ENCODE data around the gene LAMA4. TPM values are rescaled to one million over a fixed set of nuclear protein-coding genes. Genes with fewer than 3 reads are reported as not detected.
A peak's percentile ranks its signal among the peaks of the same experiment; 100 is the strongest.

The LAMA4 gene
- total RNA-seq, 1 experiment from 2014 or later, result 58.3 TPM

DNA sequence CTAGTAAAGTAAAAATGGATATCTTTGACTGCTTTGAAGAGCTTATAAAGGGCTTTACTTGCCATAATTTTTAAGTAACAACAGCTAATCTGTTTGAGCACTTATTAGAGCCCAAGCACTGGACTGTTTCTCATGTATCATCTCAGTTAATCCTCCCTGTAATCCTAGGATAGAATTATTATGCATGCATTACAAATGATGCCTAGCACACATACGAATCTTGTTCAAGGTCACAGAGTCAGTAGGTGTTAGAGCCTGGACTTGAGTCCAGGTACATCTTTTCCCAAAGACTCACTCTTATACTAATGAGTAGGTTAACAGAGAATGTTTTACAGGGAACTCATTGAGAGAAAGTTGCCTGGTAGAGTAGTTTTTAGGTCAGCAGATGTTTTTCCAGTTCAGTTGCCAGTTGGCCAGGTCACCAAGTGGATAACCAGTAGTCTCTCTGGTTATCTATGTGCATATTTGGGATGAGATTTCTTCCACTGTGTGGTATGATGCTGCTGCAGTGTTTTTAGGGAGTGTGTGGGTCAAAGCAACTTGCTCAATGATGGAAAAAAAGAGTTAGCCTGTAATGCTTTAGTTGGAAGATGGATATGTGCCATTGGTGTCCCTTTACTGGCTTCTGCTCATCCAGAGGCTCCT, 32.3 kb upstream of the LAMA4 start:
- intact Hi-C loops (cut with micrococcal nuclease; ENCODE audit: unreplicated experiment), result no loop called here
- H3K9me3 ChIP-seq (ENCODE audit: insufficient read depth, low read depth), result peaks cover 11% of the 10 kb centered on the region; the same call in 1 of the 2 replicates
- ChIA-PET POLR2A (ENCODE audit: unreplicated experiment) (no interaction called here), CTCF (no interaction called here)
- H3K27ac ChIP-seq, result no peak overlapping the region
- H3K79me2 ChIP-seq (ENCODE audit: low read depth), result no peaks in the 10 kb centered on the region
- H3K4me1 ChIP-seq (replicated peaks; ENCODE audit: insufficient read depth), result peaks cover 38% of the 10 kb centered on the region
- no peaks in the 10 kb centered on the region for H3K27me3 ChIP-seq (ENCODE audit: insufficient read depth, low read depth)
- no peak overlapping the region for H2AFZ ChIP-seq
- H3K9me2 ChIP-seq (ENCODE audit: insufficient read depth), result no peaks in the 10 kb centered on the region
- H4K20me1 ChIP-seq (ENCODE audit: insufficient read depth), result no peaks in the 10 kb centered on the region
- no TSS peak for BruUV-seq (replicated peaks)
- no peak for TF ChIP-seq EZH2 (IDR thresholded peaks at IDR 0.05; ENCODE audit: low read depth)
- TF ChIP-seq, protein P1, sequence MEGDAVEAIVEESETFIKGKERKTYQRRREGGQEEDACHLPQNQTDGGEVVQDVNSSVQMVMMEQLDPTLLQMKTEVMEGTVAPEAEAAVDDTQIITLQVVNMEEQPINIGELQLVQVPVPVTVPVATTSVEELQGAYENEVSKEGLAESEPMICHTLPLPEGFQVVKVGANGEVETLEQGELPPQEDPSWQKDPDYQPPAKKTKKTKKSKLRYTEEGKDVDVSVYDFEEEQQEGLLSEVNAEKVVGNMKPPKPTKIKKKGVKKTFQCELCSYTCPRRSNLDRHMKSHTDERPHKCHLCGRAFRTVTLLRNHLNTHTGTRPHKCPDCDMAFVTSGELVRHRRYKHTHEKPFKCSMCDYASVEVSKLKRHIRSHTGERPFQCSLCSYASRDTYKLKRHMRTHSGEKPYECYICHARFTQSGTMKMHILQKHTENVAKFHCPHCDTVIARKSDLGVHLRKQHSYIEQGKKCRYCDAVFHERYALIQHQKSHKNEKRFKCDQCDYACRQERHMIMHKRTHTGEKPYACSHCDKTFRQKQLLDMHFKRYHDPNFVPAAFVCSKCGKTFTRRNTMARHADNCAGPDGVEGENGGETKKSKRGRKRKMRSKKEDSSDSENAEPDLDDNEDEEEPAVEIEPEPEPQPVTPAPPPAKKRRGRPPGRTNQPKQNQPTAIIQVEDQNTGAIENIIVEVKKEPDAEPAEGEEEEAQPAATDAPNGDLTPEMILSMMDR (conservative IDR thresholded peaks at IDR 0.05), result no peak
- H3F3A ChIP-seq (ENCODE audit: insufficient read depth, low read depth), result peaks cover 23% of the 10 kb centered on the region
- peaks cover 20% of the 10 kb centered on the region for H3K36me3 ChIP-seq (ENCODE audit: low read depth)
- DNase-seq, result no peak
- no peak overlapping the region for H3K4me3 ChIP-seq
- H3K4me2 ChIP-seq, result no peak overlapping the region

DNA sequence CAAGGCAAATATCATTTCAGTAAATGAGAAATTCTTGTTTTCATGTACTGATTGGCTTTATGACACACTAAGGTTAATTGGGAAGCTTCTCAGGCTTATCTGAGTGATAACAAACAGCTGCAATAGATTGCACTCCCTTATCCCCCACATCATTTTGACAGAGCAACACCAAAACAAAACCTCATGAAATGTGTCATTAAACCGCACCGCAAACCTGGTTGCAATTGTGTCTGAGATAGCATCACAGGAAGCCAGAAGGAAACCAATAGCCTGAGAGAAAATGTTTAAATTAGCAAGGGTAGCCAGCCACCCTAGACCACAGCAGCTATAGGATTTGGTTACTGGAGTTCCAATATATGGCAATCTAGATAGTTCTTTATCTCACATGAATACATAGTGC, 31.6 kb upstream of the LAMA4 start:
- H3K79me2 ChIP-seq (ENCODE audit: low read depth), result no peaks in the 10 kb centered on the region
- H3K27ac ChIP-seq, result no peak overlapping the region
- no peak for DNase-seq
- peaks cover 11% of the 10 kb centered on the region; the same call in 1 of the 2 replicates for H3K9me3 ChIP-seq (ENCODE audit: insufficient read depth, low read depth)
- no peak overlapping the region for H3K4me2 ChIP-seq
- no peaks in the 10 kb centered on the region for H3K27me3 ChIP-seq (ENCODE audit: insufficient read depth, low read depth)
- no TSS peak for BruUV-seq (replicated peaks)
- no peaks in the 10 kb centered on the region for H4K20me1 ChIP-seq (ENCODE audit: insufficient read depth)
- H2AFZ ChIP-seq, result no peak overlapping the region
- CTCF ChIA-PET, result no interaction called here
- H3K4me3 ChIP-seq, result no peak overlapping the region
- peaks cover 20% of the 10 kb centered on the region for H3K36me3 ChIP-seq (ENCODE audit: low read depth)
- no peak for TF ChIP-seq EZH2 (IDR thresholded peaks at IDR 0.05; ENCODE audit: low read depth)
- TF ChIP-seq, protein P1 (conservative IDR thresholded peaks at IDR 0.05), result no peak
- peaks cover 27% of the 10 kb centered on the region for H3F3A ChIP-seq (ENCODE audit: insufficient read depth, low read depth)
- POLR2A ChIA-PET (ENCODE audit: unreplicated experiment), result no interaction called here
- intact Hi-C loops (cut with micrococcal nuclease; ENCODE audit: unreplicated experiment), result no loop called here
- H3K9me2 ChIP-seq (ENCODE audit: insufficient read depth), result no peaks in the 10 kb centered on the region
- peaks cover 44% of the 10 kb centered on the region for H3K4me1 ChIP-seq (replicated peaks; ENCODE audit: insufficient read depth)

DNA sequence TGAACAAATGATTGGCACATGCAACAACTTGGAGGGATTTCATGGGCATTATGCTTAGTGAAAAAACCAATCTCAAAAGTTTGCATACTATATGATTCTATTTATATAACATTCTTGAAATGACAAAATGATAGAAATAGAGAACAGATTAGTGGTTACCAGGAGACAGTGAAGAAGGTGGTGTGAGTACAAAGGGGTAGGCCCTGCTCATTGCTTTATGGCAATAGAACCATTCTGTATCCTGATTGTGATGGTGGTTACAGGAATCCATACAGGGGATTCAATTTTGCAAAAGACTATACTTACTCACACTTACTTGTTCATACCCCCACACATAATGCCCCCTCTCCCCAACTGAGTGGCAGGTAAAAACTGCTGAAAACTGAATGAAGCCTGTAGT, 30.2 kb upstream of the LAMA4 start:
- Histone ChIP-seq H3K4me2 (no peak overlapping the region; the same call in 1 of the 2 replicates), H3K9me3 (ENCODE audit: insufficient read depth, low read depth) (peaks cover 11% of the 10 kb centered on the region; the same call in 1 of the 2 replicates), H3K27ac (peak overlapping the region; percentile 57), H3K27me3 (ENCODE audit: insufficient read depth, low read depth) (no peaks in the 10 kb centered on the region), H3K9me2 (ENCODE audit: insufficient read depth) (no peaks in the 10 kb centered on the region), H3K79me2 (ENCODE audit: low read depth) (no peaks in the 10 kb centered on the region), H2AFZ (no peak overlapping the region), H3K4me3 (no peak overlapping the region), H4K20me1 (ENCODE audit: insufficient read depth) (no peaks in the 10 kb centered on the region), H3F3A (ENCODE audit: insufficient read depth, low read depth) (peaks cover 27% of the 10 kb centered on the region), H3K4me1 (replicated peaks; ENCODE audit: insufficient read depth) (peaks cover 44% of the 10 kb centered on the region), H3K36me3 (ENCODE audit: low read depth) (peaks cover 20% of the 10 kb centered on the region)
- no TSS peak for BruUV-seq (replicated peaks)
- no peak for DNase-seq
- CTCF ChIA-PET, result no interaction called here
- POLR2A ChIA-PET (ENCODE audit: unreplicated experiment), result no interaction called here
- no peak for TF ChIP-seq EZH2 (IDR thresholded peaks at IDR 0.05; ENCODE audit: low read depth)
- TF ChIP-seq, protein P1 (conservative IDR thresholded peaks at IDR 0.05), result no peak
- intact Hi-C loops (cut with micrococcal nuclease; ENCODE audit: unreplicated experiment), result no loop called here

Measured in PC-9 (cell line).